ENCODE measurements around the gene RBM47.
A peak's percentile ranks its signal among the peaks of the same experiment; 100 is the strongest.
"Not testable (repeated sequence)": the region's sequence is repeated elsewhere in the genome, so short reads cannot be mapped to it uniquely, and the experiment has no call there.

RBM47 gene

GRCh38 chr4:40585201-40585799 lies 44.4 kb downstream of the RBM47 start:
- DNase-seq, result no peak

- no peak for DNase-seq
Measured at GRCh38 chr4:40584517-40585141, 45.0 kb downstream of the RBM47 start.

GRCh38 chr4:40583850-40584439 lies 45.7 kb downstream of the RBM47 start:
- DNase-seq, result no peak

- DNase-seq, result no peak
Measured at GRCh38 chr4:40582413-40582812, 47.3 kb downstream of the RBM47 start.

- no peak for DNase-seq
Measured at GRCh38 chr4:40581254-40582140, 48.2 kb downstream of the RBM47 start.

- DNase-seq, result no peak
Measured at GRCh38 chr4:40579983-40580382, 49.7 kb downstream of the RBM47 start.

GRCh38 chr4:40577588-40578253 lies 51.9 kb downstream of the RBM47 start:
- DNase-seq, result no peak

GRCh38 chr4:40576651-40577480 lies 52.8 kb downstream of the RBM47 start:
- peak; percentile 13 to 18 for DNase-seq

- DNase-seq, result no peak
Measured at GRCh38 chr4:40575846-40576245, 53.8 kb downstream of the RBM47 start.

- DNase-seq, result no peak
Measured at GRCh38 chr4:40573593-40574311, 55.9 kb downstream of the RBM47 start.

- DNase-seq, result no peak
Measured at GRCh38 chr4:40572692-40573310, 56.9 kb downstream of the RBM47 start.

- no peak for DNase-seq
Measured at GRCh38 chr4:40571208-40571607, 58.5 kb downstream of the RBM47 start.

GRCh38 chr4:40570348-40571077 lies 59.2 kb downstream of the RBM47 start:
- no peak for DNase-seq

- no peak for DNase-seq
Measured at GRCh38 chr4:40564815-40565483, 64.7 kb downstream of the RBM47 start.

- DNase-seq, result no peak
Measured at GRCh38 chr4:40564004-40564403, 65.7 kb downstream of the RBM47 start.

GRCh38 chr4:40563401-40563800 lies 66.3 kb downstream of the RBM47 start:
- DNase-seq, result no peak

GRCh38 chr4:40562681-40563080 lies 67.0 kb downstream of the RBM47 start:
- no peak for DNase-seq

- DNase-seq, result no peak
Measured at GRCh38 chr4:40562208-40562607, 67.5 kb downstream of the RBM47 start.

- not testable (repeated sequence) for DNase-seq
Measured at GRCh38 chr4:40561543-40562177, 68.0 kb downstream of the RBM47 start.
